SU-DHL-6 (cell line): ENCODE data around the gene SDHD.

ENCODE experiments used
- H2AFZ ChIP-seq: fragments of 200-600 bp; sonication (generic); 2 replicates; pipeline ENCODE4 v1.6.1; 2014; ENCODE audit warnings: low read depth, mild to moderate bottlenecking, moderate library complexity, mixed read lengths, antibody characterized with exemption, low read length; ENCODE audit not compliant: severe bottlenecking
- H3F3A ChIP-seq: fragments of 200-600 bp; shearing (Covaris generic); 2 replicates; pipeline ENCODE4 v1.6.0; 2016; ENCODE audit warnings: antibody characterized with exemption, mild to moderate bottlenecking; ENCODE audit not compliant: insufficient read depth
- H3K27ac ChIP-seq: fragments of 200-600 bp; sonication (generic); 2 replicates; pipeline ENCODE4 v1.5.1; 2016; ENCODE audit warnings: low read depth, mild to moderate bottlenecking, low read length, moderate library complexity, mixed read lengths
- H3K27me3 ChIP-seq: fragments of 200-600 bp; sonication (generic), shearing (Covaris generic); 2 replicates; pipeline ENCODE4 v1.6.0; 2014; ENCODE audit warnings: mild to moderate bottlenecking, low read length
- H3K36me3 ChIP-seq: fragments of 200-600 bp; sonication (generic); 2 replicates; pipeline ENCODE4 v1.6.1; 2014; ENCODE audit warnings: mild to moderate bottlenecking, low read length, mixed read lengths
- H3K4me2 ChIP-seq: fragments of 300-600, 200-600 bp; shearing (Covaris generic), sonication (generic); 2 replicates; pipeline ENCODE4 v1.6.0; 2014; ENCODE audit warnings: low read length, low read depth, mild to moderate bottlenecking; ENCODE audit not compliant: poor library complexity, severe bottlenecking
- H3K4me3 ChIP-seq: fragments of 200-600 bp; sonication (generic); 2 replicates; pipeline ENCODE4 v1.5.1; 2014; ENCODE audit warnings: antibody characterized with exemption, low read length, mild to moderate bottlenecking, mixed read lengths; ENCODE audit not compliant: insufficient read depth, poor library complexity, severe bottlenecking
- H3K79me2 ChIP-seq: fragments of 200-600 bp; sonication (generic); 2 replicates; pipeline ENCODE4 v1.6.1; 2014; ENCODE audit warnings: mild to moderate bottlenecking, low read length, moderate library complexity; ENCODE audit not compliant: insufficient read depth
- H3K9ac ChIP-seq: fragments of 200-600 bp; sonication (generic); 2 replicates; pipeline ENCODE4 v1.7.0; 2014; ENCODE audit warnings: mild to moderate bottlenecking, low read length
- H3K9me2 ChIP-seq: fragments of 200-600 bp; sonication (generic); replicated peaks from 2 replicates; pipeline ENCODE4 v1.6.1; 2014; ENCODE audit warnings: low read length; ENCODE audit not compliant: insufficient read depth
- H3K9me3 ChIP-seq: fragments of 200-600 bp; sonication (generic); 2 replicates; pipeline ENCODE4 v1.6.1; 2014; ENCODE audit warnings: low read length, mixed read lengths; ENCODE audit not compliant: insufficient read depth
- H4K20me1 ChIP-seq: fragments of 200-600 bp; sonication (generic); 2 replicates; pipeline ENCODE4 v1.6.1; 2014; ENCODE audit warnings: low read depth, mild to moderate bottlenecking, antibody characterized with exemption, low read length, moderate library complexity, mixed read lengths
- CTCF ChIP-seq: fragments of 200-600 bp; sonication (generic); IDR thresholded peaks from one replicate; pipeline ENCODE4 v1.5.1; 2017; ENCODE audit warnings: antibody characterized with exemption, mild to moderate bottlenecking, low read length, moderate library complexity; ENCODE audit not compliant: insufficient read depth, poor library complexity, severe bottlenecking
- EZH2phosphoT487 ChIP-seq: fragments of 200-600 bp; sonication (generic), shearing (Covaris generic); conservative IDR thresholded peaks from 2 replicates; pipeline ENCODE4 v1.6.1; 2018; ENCODE audit warnings: mild to moderate bottlenecking, antibody characterized with exemption, low read length, moderate library complexity, mixed read lengths

The SDHD gene

GRCh38 chr11:112132737-112133136 is 46.1 kb downstream of the SDHD start:
- H3K36me3 ChIP-seq: no peaks in the 10 kb centered on the region
- H3K79me2 ChIP-seq: no peaks in the 10 kb centered on the region
- H3F3A ChIP-seq: no peaks in the 10 kb centered on the region
- H3K27me3 ChIP-seq: no peaks in the 10 kb centered on the region
- no peak overlapping the region for H3K4me3 ChIP-seq
- H3K4me2 ChIP-seq: no peak overlapping the region
- H3K9me2 ChIP-seq: no peaks in the 10 kb centered on the region
- H2AFZ ChIP-seq: no peak overlapping the region
- H3K27ac ChIP-seq: no peak overlapping the region
- no peaks in the 10 kb centered on the region for H4K20me1 ChIP-seq
- H3K9ac ChIP-seq: no peak overlapping the region
- no peaks in the 10 kb centered on the region for H3K9me3 ChIP-seq
- TF ChIP-seq CTCF (no peak), EZH2phosphoT487 (no peak)

- Histone ChIP-seq H3K4me2 (no peak overlapping the region), H3F3A (no peaks in the 10 kb centered on the region), H4K20me1 (no peaks in the 10 kb centered on the region), H3K9me2 (no peaks in the 10 kb centered on the region), H3K27me3 (no peaks in the 10 kb centered on the region), H3K4me3 (no peak overlapping the region), H3K9ac (no peak overlapping the region), H2AFZ (no peak overlapping the region), H3K9me3 (no peaks in the 10 kb centered on the region), H3K79me2 (no peaks in the 10 kb centered on the region), H3K27ac (no peak overlapping the region), H3K36me3 (no peaks in the 10 kb centered on the region)
- TF ChIP-seq CTCF (no peak), EZH2phosphoT487 (no peak)
Observed at GRCh38 chr11:112134473-112134872, 47.8 kb downstream of the SDHD start.

GRCh38 chr11:112143597-112143996 is 56.9 kb downstream of the SDHD start:
- H3K27me3 ChIP-seq: no peaks in the 10 kb centered on the region
- no peaks in the 10 kb centered on the region for H3K9me3 ChIP-seq
- H2AFZ ChIP-seq: no peak overlapping the region
- TF ChIP-seq EZH2phosphoT487 (no peak), CTCF (no peak)
- H3K4me2 ChIP-seq: no peak overlapping the region
- H3K27ac ChIP-seq: no peak overlapping the region
- H4K20me1 ChIP-seq: no peaks in the 10 kb centered on the region
- H3K9me2 ChIP-seq: no peaks in the 10 kb centered on the region
- H3K36me3 ChIP-seq: no peaks in the 10 kb centered on the region
- no peaks in the 10 kb centered on the region for H3F3A ChIP-seq
- no peaks in the 10 kb centered on the region for H3K79me2 ChIP-seq
- no peak overlapping the region for H3K4me3 ChIP-seq
- no peak overlapping the region for H3K9ac ChIP-seq
